C4-2B (cell line): ENCODE measurements around the gene PEX14.
"Not testable (repeated sequence)": the region's sequence is repeated elsewhere in the genome, so short reads cannot be mapped to it uniquely, and the experiment has no call there.

Experiments used
- H3K27ac ChIP-seq: fragments of 450-650 bp; 2 replicates; pipeline ENCODE4 v1.5.1; 2017
- ZFX ChIP-seq: fragments of 450-650 bp; IDR thresholded peaks from 2 replicates; pipeline ENCODE4 v1.6.1; 2017
- TF ChIP-seq, protein P1 (sequence below): fragments of 450-650 bp; conservative IDR thresholded peaks from 2 replicates; pipeline ENCODE4 v1.5.1; 2017; ENCODE audit warnings: mild to moderate bottlenecking

PEX14 gene

DNA sequence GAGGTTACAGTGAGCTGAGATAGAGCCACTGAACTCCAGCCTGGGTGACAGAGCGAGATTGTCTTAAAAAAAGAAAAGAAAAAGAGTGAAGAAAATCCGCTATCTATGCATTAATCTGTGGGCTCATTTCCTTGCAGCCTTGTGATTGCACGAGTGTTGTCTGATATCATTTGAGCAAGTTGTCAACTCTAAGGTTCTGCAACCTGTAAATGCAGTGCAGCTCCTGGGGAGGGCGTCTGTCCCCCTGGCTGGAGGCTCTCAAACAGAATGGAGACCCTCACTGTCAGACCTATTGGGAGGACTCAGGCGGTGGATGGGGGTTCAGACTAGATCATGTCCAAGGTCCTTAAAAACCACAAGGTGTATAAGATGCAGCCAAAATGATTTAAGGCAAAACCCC is 18.7 kb upstream of the PEX14 start:
- TF ChIP-seq, protein P1, sequence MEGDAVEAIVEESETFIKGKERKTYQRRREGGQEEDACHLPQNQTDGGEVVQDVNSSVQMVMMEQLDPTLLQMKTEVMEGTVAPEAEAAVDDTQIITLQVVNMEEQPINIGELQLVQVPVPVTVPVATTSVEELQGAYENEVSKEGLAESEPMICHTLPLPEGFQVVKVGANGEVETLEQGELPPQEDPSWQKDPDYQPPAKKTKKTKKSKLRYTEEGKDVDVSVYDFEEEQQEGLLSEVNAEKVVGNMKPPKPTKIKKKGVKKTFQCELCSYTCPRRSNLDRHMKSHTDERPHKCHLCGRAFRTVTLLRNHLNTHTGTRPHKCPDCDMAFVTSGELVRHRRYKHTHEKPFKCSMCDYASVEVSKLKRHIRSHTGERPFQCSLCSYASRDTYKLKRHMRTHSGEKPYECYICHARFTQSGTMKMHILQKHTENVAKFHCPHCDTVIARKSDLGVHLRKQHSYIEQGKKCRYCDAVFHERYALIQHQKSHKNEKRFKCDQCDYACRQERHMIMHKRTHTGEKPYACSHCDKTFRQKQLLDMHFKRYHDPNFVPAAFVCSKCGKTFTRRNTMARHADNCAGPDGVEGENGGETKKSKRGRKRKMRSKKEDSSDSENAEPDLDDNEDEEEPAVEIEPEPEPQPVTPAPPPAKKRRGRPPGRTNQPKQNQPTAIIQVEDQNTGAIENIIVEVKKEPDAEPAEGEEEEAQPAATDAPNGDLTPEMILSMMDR = no peak
- TF ChIP-seq ZFX = no peak
- no peak overlapping the region for H3K27ac ChIP-seq

DNA sequence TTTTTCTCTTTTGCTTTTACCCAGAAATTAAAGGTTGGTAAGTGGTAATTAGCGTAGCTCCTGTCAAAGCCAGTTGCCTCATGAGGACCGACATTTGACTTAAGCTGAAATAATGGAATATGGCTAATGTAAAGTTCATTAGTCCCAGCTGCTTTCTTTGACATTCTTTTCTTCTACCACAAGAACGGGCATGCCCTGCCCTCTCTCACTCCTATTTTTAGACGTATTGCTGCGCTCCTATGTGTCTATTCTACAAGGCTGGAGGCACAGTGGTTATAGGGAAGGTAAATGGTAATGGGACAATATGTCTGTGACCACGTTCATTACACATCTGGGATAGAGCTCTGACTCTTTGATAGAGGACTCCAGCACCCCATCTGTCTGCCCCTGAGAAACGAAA is 18.1 kb upstream of the PEX14 start:
- TF ChIP-seq, protein P1 = no peak
- no peak for TF ChIP-seq ZFX
- no peak overlapping the region for H3K27ac ChIP-seq

DNA sequence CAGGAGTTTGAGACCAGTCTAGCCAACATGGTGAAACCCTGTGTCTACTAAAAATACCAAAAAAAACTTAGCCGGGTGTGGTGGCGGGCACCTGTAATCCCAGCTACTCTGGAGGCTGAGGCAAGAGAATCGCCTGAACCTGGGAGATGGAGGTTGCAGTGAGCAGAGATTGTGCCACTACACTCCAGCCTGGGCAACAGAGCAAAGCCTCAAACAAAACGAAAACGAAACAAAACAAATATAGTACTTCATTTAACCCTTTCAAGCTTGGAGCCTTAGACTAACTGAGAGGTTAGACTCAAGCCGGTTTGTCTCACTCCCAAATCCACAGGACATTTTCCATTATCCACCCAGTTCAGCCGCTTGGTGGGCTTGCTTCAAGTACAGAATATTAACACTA is 17.3 kb upstream of the PEX14 start:
- not testable (repeated sequence) for H3K27ac ChIP-seq

DNA sequence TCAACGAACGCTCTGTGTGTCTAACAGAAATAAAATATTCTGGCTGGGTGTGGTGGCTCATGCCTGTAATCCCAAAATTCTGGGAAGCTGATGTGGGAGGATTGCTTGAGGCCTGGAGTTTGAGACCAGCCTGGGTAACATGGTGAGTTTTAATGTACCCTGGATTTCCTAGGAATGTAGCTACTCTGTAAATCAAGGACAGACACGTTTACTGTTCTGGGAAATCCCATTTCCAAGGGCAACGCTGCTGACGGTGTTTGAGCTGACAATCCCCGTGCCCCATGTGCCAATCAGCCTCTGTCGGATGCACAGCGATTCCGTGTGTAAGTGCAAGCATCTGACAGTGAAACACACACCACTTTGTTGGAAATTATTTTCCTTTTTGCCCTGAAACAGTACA is 16.9 kb upstream of the PEX14 start:
- H3K27ac ChIP-seq = no peak overlapping the region
- no peak for TF ChIP-seq ZFX
- TF ChIP-seq, protein P1 = no peak

DNA sequence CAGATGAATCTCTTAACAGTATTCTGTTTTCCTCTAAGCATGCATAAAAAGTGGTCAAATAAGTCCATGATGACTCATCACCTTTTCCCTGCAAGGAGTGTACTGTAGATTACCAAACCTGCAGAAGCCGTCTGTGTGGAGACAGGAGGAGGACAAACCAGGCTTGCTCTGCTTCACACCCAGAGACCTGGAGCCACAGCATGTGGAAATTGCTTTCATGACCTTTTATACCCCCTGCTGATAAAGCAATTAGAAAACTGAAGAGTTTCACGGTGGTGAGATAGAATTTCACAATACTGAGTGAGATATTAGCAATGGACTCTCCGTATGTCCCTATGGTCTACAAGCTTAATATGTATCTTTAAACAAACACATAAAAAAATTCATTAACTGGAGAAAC is 15.6 kb upstream of the PEX14 start:
- no peak overlapping the region for H3K27ac ChIP-seq
- no peak for TF ChIP-seq ZFX
- TF ChIP-seq, protein P1 = no peak

DNA sequence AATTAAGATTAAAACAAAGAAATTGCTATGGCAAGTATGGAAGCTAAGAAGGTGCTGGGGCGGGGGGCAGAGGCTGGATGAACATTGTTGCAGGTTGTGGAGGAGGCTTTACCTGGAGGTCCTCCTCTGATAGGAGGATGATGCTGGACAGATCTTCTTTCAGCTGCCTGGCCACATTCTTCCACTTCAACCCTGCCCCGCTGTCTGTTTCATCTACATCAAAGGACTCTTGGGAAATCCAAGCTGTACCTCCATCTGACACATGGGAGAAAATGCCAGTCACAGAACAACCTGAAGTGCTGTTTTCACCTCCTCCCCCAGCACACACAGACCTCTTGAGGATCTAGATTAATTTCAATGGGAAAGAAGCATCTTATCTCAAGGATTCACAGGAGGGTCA is 7.7 kb upstream of the PEX14 start:
- TF ChIP-seq, protein P1 = no peak
- no peak overlapping the region for H3K27ac ChIP-seq

DNA sequence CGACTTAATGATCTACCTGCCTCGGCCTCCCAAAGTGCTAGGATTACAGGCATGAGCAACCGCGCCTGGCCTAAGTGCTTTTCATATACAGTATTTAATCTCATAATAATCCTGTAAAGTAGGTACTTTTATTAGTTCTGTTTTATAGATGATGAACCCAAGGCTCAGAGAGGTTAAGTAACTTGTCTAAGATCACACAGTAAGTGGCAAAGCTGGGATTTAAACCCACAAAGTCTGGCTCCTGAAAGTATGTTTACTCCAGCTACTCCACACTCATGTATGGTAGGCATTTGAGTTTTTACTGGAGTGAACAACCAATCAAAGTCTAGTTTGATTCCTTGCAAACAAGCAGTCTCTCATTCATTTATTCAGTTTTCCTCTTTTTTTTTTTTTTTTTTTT is 4.7 kb upstream of the PEX14 start:
- TF ChIP-seq, protein P1 = no peak
- TF ChIP-seq ZFX = no peak
- H3K27ac ChIP-seq = no peak overlapping the region

DNA sequence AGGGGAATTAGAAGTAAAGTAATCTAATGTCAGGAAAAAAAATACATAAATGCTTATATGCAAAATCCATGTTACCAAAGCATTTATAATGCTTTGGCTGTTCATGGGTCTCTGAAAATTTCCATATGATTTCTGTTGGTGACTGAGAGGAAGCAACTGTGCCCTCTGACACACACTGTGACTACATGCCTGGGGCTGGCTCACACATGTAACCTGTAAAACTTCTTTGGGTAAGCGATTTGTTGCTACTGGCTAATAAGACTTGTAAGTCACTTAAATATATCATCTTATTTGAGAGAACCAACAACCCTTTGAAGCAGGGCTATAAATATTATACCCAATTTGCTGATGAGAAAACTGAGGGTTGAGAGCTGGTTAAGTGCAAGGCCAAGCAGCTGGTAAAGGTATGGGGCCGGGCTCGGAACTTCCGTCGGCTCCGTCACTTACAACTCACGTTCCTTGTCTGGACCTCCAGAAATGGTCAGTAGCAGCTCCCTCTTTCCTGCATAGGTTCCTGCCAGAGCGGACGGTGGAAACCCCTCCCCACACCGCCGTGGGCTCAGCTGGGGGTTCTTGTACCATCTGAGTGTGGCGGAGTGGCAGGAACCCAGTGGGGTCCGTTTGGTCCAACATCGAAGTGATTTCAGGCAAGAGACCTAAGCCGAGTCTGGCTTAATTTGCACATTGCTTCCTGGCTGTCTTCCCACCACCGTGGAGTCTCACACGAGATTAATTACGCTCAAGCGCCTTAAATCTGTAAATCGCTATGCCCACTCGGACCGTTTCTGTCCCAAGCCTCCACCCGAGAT is 3.1 kb upstream of the PEX14 start:
- no peak for TF ChIP-seq ZFX
- TF ChIP-seq, protein P1 = no peak
- peak overlapping the region; percentile 79 for H3K27ac ChIP-seq
